Measurements from ENCODE around the gene NFAT5. TPM values are rescaled to one million over a fixed set of nuclear protein-coding genes. Genes with fewer than 3 reads are reported as not detected.
"Not testable (repeated sequence)": the region's sequence is repeated elsewhere in the genome, so short reads cannot be mapped to it uniquely, and the experiment has no call there.

The NFAT5 gene
- total RNA-seq, 4 donors from 2014 or later = 67.7 to 146 (median 80.8) TPM

DNA sequence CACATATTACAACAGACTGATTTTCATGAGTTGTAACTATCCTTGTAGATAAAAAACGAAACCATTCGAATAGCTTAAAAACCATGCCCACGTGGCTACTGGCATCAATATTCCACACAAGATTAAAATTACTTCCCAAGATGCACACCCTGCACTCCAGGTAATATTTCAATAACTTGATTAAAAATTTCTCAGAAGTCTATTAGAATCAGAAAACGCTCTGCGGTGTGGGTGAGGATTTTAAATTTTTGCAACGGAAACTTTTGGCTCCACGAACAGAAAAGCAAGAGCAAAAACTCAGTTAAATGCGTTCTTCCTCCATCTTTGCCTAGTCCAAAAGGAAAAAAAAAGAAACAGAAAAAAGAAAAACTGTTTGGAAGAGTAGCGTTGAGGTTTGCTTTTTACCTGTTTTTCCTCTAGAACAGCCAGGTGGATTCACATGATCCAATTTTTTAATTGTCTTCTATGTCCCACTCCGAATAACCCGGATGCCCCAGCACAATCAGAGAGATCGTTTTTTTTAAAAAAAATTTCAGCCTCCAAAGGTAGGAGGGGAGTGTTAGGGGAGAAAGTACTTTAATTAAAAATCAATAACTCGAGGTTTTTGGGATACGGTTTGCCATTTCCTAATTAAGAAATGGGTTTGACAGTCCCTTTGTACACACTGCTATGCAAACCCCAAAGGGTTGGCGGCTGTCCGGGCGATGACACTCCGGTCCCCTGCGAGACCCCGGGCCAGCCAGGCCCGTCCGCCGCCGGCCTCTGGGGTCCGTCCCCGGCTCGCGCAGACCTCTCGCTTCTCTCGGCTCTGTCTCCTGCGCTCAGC is 708 bp upstream of the NFAT5 start:
- Histone ChIP-seq H3K27ac (peak overlapping the region; percentile 99), H3K4me1 (peaks cover 45% of the 10 kb centered on the region), H3K4me3 (peak overlapping the region; percentile 89), H3K36me3 (no peaks in the 10 kb centered on the region), H3K27me3 (no peaks in the 10 kb centered on the region), H3K9me3 (no peaks in the 10 kb centered on the region)
- no peak for TF ChIP-seq EP300 (IDR thresholded peaks at IDR 0.05)
- TF ChIP-seq, protein P1, sequence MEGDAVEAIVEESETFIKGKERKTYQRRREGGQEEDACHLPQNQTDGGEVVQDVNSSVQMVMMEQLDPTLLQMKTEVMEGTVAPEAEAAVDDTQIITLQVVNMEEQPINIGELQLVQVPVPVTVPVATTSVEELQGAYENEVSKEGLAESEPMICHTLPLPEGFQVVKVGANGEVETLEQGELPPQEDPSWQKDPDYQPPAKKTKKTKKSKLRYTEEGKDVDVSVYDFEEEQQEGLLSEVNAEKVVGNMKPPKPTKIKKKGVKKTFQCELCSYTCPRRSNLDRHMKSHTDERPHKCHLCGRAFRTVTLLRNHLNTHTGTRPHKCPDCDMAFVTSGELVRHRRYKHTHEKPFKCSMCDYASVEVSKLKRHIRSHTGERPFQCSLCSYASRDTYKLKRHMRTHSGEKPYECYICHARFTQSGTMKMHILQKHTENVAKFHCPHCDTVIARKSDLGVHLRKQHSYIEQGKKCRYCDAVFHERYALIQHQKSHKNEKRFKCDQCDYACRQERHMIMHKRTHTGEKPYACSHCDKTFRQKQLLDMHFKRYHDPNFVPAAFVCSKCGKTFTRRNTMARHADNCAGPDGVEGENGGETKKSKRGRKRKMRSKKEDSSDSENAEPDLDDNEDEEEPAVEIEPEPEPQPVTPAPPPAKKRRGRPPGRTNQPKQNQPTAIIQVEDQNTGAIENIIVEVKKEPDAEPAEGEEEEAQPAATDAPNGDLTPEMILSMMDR (IDR thresholded peaks at IDR 0.05) = no peak
- TF ChIP-seq POLR2A (IDR thresholded peaks at IDR 0.05) = no peak
- no peak for TF ChIP-seq POLR2AphosphoS5 (IDR thresholded peaks at IDR 0.05)
- 5% methylated on average over 30 of the region's 31 CpGs for WGBS
- DNase-seq (ENCODE audit: low spot score in 2 of 2) = no peak

DNA sequence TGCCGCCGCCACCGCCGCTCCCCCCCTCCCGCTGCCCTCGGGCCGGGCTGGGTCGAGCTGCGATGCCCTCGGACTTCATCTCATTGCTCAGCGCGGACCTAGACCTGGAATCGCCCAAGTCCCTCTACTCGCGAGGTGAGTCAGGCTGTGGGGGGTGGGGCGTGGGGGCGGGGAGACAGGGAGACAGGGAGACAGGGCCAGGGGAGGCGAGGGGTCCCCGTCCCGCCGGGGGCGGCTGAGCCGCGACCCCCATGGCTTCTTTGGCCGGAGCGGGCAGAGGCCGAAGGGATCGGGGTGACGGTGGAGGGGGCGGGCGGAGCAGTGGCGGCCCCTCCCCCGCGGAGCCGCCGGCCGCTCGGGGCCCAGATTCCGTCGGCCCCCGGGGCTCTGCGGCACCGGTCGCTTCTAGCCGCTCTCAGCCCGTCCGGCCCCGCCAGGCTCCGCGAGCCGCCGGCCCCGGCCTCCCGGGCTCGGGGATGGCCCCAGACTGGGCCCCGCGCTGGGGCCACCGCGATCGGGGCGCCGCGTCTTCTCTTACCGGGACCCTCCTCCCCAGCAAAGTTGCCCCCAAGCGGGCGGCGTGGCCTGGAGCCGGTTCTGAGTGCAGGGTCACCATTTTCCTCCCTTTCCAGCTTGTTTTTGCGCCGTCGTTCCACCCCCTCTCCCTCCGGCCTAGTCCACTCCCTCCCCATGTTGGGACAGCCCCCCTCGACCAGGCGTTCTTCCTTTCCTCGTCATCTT is 644 bp downstream of the NFAT5 start:
- peak; percentile 80 for DNase-seq (ENCODE audit: low spot score in 2 of 2)
- peak overlapping the region; percentile 89 for H3K4me3 ChIP-seq
- no peaks in the 10 kb centered on the region for H3K36me3 ChIP-seq
- H3K9me3 ChIP-seq = no peaks in the 10 kb centered on the region
- WGBS = 0% methylated on average over 17 of the region's 75 CpGs
- TF ChIP-seq, protein P1 (IDR thresholded peaks at IDR 0.05) = no peak
- TF ChIP-seq POLR2A (IDR thresholded peaks at IDR 0.05) = peak in 1 of 2 donors; percentile 14
- H3K4me1 ChIP-seq = peaks cover 51% of the 10 kb centered on the region
- peak overlapping the region; percentile 99 for H3K27ac ChIP-seq
- no peaks in the 10 kb centered on the region for H3K27me3 ChIP-seq

DNA sequence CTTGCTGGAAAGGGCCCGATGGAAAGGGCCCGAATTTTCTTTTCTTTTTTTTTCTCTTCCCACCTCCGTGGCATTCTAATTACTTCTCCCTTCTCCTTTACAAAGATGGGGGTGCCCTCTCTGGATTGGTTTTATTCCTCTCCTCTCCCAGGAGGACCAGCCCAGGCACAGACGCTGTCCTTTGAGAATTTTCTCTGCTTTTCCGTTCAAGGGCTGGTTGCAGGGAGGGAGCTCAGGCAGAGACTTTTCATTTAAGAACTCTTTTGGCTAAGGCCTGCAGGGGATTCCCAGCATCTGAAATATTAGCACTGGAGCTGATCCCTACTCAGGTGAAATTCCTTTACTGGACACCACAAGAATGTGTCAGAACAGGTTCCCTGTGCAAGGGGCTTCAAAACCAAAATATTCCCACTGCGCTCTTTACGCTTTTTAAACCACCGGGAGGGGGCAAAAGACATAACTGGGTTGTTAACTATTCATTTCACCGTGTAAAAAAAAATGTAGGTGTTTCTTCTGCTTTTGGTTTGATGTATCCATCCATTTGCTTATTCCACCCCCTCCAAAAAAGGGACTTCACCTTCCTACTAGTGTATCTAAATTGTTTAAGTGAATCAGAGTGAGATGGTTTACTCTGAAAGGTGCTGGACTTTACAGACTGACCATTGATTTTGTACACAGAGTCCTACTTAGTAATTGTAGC is 1.4 kb downstream of the NFAT5 start:
- Histone ChIP-seq H3K36me3 (no peaks in the 10 kb centered on the region), H3K27me3 (no peaks in the 10 kb centered on the region), H3K9me3 (no peaks in the 10 kb centered on the region), H3K27ac (peak overlapping the region; percentile 99), H3K4me3 (peak overlapping the region; percentile 89), H3K4me1 (peaks cover 52% of the 10 kb centered on the region)
- DNase-seq (ENCODE audit: low spot score in 2 of 2) = no peak
- TF ChIP-seq POLR2AphosphoS5 (IDR thresholded peaks at IDR 0.05) = no peak
- no peak for TF ChIP-seq POLR2A (IDR thresholded peaks at IDR 0.05)
- TF ChIP-seq, protein P1 (IDR thresholded peaks at IDR 0.05) = peak; percentile 6 to 23
- WGBS = 0% methylated on average over 9 of the region's 9 CpGs

DNA sequence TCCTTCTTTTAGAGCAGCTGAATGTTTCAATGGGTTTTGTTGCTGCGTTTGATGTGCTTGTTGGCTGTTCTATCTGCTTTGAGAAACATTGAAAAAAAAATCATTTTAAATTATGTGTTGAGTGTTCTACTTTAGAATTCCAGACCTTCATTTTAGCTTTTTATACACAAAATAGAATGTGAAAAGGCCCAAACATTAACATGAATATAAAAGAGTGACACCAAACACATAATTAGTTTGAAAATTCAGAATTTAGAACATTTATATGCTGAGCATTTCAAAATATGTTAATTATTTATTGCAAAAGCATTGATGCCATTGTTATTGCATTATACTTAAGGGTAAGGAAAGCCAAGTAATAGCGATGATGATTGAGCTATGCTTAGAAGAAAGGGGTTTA is 2.9 kb downstream of the NFAT5 start:
- peak overlapping the region; percentile 89 for H3K4me3 ChIP-seq
- no peak overlapping the region for H3K27ac ChIP-seq
- peaks cover 52% of the 10 kb centered on the region for H3K4me1 ChIP-seq
- 35% methylated on average over 2 of the region's 2 CpGs for WGBS
- H3K27me3 ChIP-seq = no peaks in the 10 kb centered on the region
- H3K36me3 ChIP-seq = no peaks in the 10 kb centered on the region
- no peak for DNase-seq (ENCODE audit: low spot score in 2 of 2)
- TF ChIP-seq POLR2A (IDR thresholded peaks at IDR 0.05) (no peak), EP300 (IDR thresholded peaks at IDR 0.05) (no peak), POLR2AphosphoS5 (IDR thresholded peaks at IDR 0.05) (no peak)
- TF ChIP-seq, protein P1 (IDR thresholded peaks at IDR 0.05) = no peak
- no peaks in the 10 kb centered on the region for H3K9me3 ChIP-seq

DNA sequence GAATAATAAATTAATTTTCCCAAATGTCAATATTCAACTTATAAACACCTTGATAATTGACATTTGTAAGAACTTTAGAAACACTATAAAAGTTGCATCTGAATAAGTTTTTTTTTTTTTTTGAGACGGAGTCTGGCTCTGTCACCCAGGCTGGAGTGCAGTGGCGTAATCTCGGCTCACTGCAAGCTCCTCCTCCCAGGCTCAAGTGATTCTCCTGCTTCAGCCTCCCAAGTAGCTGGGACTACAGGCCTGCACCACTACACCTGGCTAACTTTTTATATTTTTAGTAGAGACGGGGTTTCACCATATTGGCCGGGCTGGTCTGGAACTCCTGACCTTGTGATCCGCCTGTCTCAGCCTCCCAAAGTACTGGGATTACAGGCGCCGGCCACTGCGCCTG is 13.0 kb downstream of the NFAT5 start:
- DNase-seq (ENCODE audit: low spot score in 2 of 2); H3K4me3 ChIP-seq; H3K9me3 ChIP-seq; H3K27ac ChIP-seq; H3K36me3 ChIP-seq; H3K27me3 ChIP-seq: not testable (repeated sequence)
- peaks cover 23% of the 10 kb centered on the region for H3K4me1 ChIP-seq
- 87% methylated on average over 9 of the region's 9 CpGs for WGBS

Measured in suprapubic skin (tissue), 4 donors.